Esophagus muscularis mucosa (tissue), 4 donors: Measurements from ENCODE around the gene SNX15. TPM values are rescaled to one million over a fixed set of nuclear protein-coding genes. Genes with fewer than 3 reads are reported as not detected.
"Not testable (repeated sequence)": the region's sequence is repeated elsewhere in the genome, so short reads cannot be mapped to it uniquely, and the experiment has no call there.

Experiments
- DNase-seq: peaks from one replicate; pipeline ENCODE4 v3.0.0-alpha.2; 2017; ENCODE audit errors: extremely low spot score
- H3K27ac ChIP-seq, 4 donors: fragments of 200-600 bp; sonication (generic); replicated peaks in 1 of 4; 1 replicate in 3 of 4; 2 replicates in 1 of 4; pipeline ENCODE4 v1.5.1; 2016 to 2019; ENCODE audit warnings: mild to moderate bottlenecking in 1 of 4
- H3K27me3 ChIP-seq, 4 donors: fragments of 200-600 bp; sonication (generic); one replicate each; pipeline versions ENCODE4 v1.5.1 to v1.6.0; 2016 to 2019
- H3K36me3 ChIP-seq, 4 donors: fragments of 200-600 bp; sonication (generic); one replicate each; pipeline ENCODE4 v1.5.1; 2016 to 2019
- H3K4me1 ChIP-seq, 4 donors: fragments of 200-600 bp; sonication (generic); one replicate each; pipeline ENCODE4 v1.5.1; 2016 to 2019
- H3K4me3 ChIP-seq, 4 donors: fragments of 200-600 bp; sonication (generic); 1 replicate in 2 of 4; 2 replicates in 2 of 4; pipeline ENCODE4 v1.5.1; 2016 to 2019; ENCODE audit warnings: mild to moderate bottlenecking in 4 of 4, moderate library complexity in 1 of 4
- H3K9me3 ChIP-seq, 4 donors: fragments of 200-600 bp; sonication (generic); 1 replicate in 3 of 4; 2 replicates in 1 of 4; pipeline ENCODE4 v1.5.1; 2016 to 2019
- EP300 ChIP-seq: sonication (generic); formaldehyde crosslinking; IDR thresholded peaks from one replicate; pipeline ENCODE4 v1.6.1; 2017; ENCODE audit warnings: antibody characterized with exemption
- POLR2A ChIP-seq: fragments of 450-650 bp; IDR thresholded peaks from one replicate; pipeline ENCODE4 v1.6.1; 2017; ENCODE audit warnings: antibody characterized with exemption, moderate library complexity, mild to moderate bottlenecking, low read depth
- POLR2AphosphoS5 ChIP-seq, 2 donors: sonication (generic); formaldehyde crosslinking; IDR thresholded peaks; one replicate each; pipeline ENCODE4 v1.6.1; 2017; ENCODE audit warnings: antibody characterized with exemption in 2 of 2
- WGBS: methylation state at CpG from one replicate; pipeline ENCODE4 v1.1.5; 2018; 5-methylcytosine and 5-hydroxymethylcytosine counted together
- intact Hi-C: fragments of 100-400 bp; cut with DNase I; formaldehyde crosslinking; loops from one replicate; pipeline ENCODE4 v1.15.1; 2023
- total RNA-seq, 4 donors: library from RNA; depleted of rRNA; stranded (reverse); fragments of >200 nt; gene quantifications; one replicate each; pipeline versions ENCODE4 v1.1.0 to v1.2.1, GENCODE V29; 2016
- TF ChIP-seq, protein P1 (sequence below), 3 experiments: fragments of 200-600 bp in 2 of 3; fragments of 450-650 bp in 1 of 3; sonication (generic) in 2 of 3; IDR thresholded peaks; one replicate each; pipeline ENCODE4 v1.5.1; 2017 to 2019; ENCODE audit warnings: antibody characterized with exemption in 3 of 3, mild to moderate bottlenecking in 2 of 3, moderate library complexity in 1 of 3

SNX15 gene, protein sequence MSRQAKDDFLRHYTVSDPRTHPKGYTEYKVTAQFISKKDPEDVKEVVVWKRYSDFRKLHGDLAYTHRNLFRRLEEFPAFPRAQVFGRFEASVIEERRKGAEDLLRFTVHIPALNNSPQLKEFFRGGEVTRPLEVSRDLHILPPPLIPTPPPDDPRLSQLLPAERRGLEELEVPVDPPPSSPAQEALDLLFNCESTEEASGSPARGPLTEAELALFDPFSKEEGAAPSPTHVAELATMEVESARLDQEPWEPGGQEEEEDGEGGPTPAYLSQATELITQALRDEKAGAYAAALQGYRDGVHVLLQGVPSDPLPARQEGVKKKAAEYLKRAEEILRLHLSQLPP
- 10 to 100 TPM; 21.2 to 57.1 (median 33.1) TPM for total RNA-seq

DNA sequence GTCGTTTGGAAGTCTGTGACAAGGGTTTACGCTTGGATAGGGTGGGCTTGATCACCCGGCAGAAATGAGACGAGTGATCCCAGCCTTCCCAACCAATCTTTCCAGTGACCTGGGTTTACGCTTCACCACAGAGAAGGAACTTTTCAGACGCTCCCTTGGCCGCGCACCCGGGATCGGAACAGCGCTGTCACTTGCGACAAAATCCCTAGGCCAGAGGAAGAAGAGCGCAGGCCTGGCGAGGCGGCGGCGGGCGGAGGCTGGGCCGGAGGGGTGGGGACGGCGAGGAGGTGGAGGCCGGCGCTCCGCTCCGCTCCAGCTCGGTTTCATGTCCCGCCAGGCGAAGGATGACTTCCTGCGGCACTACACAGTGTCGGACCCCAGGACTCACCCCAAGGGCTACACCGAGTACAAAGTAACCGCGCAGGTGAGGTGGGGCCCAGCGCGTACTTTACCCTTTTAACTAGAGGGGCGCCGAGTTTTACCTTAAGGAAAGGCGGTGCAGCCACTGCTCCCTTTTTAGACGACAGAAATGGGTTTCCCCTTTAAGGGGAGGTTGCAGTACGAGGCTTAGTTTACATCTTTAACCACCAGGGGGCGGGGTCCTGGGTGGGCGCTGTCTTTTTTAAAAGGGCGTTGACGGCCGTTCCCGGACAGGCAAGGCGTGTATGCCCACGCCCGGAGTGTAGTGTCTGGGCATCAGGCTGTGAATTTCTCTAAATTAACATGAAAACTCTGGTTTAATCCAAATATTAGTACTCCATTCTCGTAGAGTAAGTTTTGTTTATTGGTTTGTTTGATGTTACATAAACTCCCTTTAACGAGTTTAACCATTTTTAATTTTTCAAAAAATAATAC lies at the start of gene SNX15:
SNX15 (plus strand) TSS at position 227 of the 855 bp plus-strand sequence; CDS start at position 326, 99 bp downstream.
- DNase-seq = peak; percentile 98
- Histone ChIP-seq H3K36me3 (peaks cover 10 to 29% (median 15%) of the 10 kb centered on the region in 4 donors), H3K9me3 (no peaks in the 10 kb centered on the region), H3K4me3 (peak within 1 kb of the TSS; percentile 65 to 74 (median 70)), H3K27ac (peak within 1 kb of the TSS; percentile 84 to 92 (median 89)), H3K27me3 (no peaks in the 10 kb centered on the region), H3K4me1 (peaks cover 11 to 40% (median 27%) of the 10 kb centered on the region in 4 donors)
- intact Hi-C loops = loop anchor here (5.0 kb wide), 1 partner anchor 110 kb away; the partner anchor contains the start of gene ATG2A
- 1% methylated on average over 30 of the region's 51 CpGs for WGBS
- TF ChIP-seq EP300 (no peak), POLR2AphosphoS5 (IDR thresholded peaks at IDR 0.05) (peak; percentile 81 to 92), POLR2A (no peak)
- TF ChIP-seq, protein P1, sequence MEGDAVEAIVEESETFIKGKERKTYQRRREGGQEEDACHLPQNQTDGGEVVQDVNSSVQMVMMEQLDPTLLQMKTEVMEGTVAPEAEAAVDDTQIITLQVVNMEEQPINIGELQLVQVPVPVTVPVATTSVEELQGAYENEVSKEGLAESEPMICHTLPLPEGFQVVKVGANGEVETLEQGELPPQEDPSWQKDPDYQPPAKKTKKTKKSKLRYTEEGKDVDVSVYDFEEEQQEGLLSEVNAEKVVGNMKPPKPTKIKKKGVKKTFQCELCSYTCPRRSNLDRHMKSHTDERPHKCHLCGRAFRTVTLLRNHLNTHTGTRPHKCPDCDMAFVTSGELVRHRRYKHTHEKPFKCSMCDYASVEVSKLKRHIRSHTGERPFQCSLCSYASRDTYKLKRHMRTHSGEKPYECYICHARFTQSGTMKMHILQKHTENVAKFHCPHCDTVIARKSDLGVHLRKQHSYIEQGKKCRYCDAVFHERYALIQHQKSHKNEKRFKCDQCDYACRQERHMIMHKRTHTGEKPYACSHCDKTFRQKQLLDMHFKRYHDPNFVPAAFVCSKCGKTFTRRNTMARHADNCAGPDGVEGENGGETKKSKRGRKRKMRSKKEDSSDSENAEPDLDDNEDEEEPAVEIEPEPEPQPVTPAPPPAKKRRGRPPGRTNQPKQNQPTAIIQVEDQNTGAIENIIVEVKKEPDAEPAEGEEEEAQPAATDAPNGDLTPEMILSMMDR (IDR thresholded peaks at IDR 0.05) = peak; percentile 57 to 79 (median 70)

DNA sequence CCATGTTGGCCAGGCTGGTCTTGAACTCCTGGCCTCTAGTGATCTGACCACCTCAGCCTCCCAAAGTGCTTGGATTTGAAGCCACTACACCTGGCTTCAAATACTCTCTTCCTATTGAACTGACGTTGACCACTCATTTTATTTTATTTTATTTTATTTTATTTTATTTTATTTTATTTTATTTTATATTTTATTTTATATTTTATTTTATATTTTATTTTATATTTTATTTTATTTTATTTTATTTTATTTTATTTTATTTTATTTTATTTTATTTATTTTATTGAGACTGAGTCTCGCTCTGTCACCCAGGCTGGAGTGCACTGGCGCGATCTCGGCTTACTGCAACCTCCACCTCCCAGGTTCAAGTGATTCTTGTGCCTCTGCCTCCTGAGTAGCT lies 43.9 kb upstream of the SNX15 start:
- H3K9me3 ChIP-seq, DNase-seq, H3K4me3 ChIP-seq, H3K27ac ChIP-seq, H3K27me3 ChIP-seq, H3K4me1 ChIP-seq, H3K36me3 ChIP-seq, intact Hi-C loops: not testable (repeated sequence)
- WGBS = 78% methylated on average over 5 of the region's 5 CpGs

DNA sequence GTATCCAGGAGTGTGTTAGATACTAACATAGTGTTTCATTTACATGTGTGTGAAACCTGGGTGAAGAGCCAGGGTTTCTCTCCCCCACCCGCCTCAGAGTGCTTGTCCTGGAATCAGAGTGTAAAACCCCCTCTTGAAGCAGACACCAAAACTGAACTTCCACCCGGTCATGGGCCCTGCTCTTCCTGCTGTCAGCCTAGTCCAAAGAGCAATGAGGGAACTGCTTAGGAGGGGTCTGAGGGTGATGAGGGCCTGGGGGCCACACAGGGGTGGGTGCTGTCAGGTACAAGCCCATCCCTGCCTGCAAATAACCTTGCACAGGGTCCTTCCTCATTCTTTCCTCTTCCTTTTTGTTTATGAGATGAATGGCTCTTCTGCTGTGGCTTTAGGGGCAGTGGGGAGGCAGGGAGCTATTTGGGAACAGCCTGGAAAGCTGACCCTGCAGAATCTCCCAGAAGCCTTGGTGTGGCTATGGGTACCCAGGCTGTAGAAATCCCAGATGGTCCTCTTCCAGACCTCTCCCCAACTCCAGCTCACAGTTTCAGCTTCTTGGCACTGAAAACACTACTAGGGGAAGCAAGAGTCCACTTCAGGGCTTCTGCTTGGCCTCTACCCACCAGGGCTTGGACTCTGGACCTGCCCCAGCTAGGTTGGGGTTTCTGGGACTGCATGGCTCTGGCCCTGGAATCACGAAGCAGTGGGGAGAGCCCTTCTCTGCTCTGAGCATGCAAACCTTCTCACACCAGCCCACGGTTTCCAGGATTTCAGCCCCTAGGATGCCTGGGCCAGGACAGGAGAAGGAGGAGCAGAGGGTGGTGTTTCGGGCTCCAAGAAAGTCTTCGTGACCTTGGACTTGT lies 39.0 kb upstream of the SNX15 start:
- H3K4me3 ChIP-seq = no peak overlapping the region
- intact Hi-C loops = no loop called here
- H3K9me3 ChIP-seq = no peaks in the 10 kb centered on the region
- no peak for DNase-seq
- H3K4me1 ChIP-seq = peaks cover 20 to 23% (median 20%) of the 10 kb centered on the region in 4 donors
- no peak overlapping the region for H3K27ac ChIP-seq
- TF ChIP-seq, protein P1 (IDR thresholded peaks at IDR 0.05) = no peak
- TF ChIP-seq POLR2A (no peak), POLR2AphosphoS5 (IDR thresholded peaks at IDR 0.05) (no peak), EP300 (no peak)
- no peaks in the 10 kb centered on the region for H3K36me3 ChIP-seq
- H3K27me3 ChIP-seq = peaks cover 0 to under 1% (median 0%) of the 10 kb centered on the region in 4 donors
- WGBS = 73% methylated on average over 6 of the region's 6 CpGs

DNA sequence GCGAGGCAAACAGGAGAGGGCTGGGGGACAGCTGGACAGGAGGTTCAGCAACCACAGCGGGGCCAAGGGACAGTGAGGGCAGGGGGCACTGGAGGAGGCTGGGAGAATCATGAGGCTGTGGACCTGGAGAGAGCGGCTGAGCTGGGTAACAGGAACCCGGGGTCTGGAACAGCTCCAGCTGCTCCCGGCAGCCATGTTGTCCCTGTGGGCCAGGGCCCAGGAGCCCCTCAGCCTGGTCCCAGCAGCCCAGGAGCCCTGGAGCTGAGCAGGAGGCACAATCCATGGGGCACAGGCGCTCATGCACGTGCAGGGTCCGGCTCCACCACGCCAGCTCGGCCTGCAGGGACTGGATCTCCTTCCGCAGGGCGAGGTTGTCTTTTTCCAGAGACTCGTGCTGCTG lies 37.8 kb upstream of the SNX15 start:
- no peak for DNase-seq
- 65% methylated on average over 4 of the region's 13 CpGs for WGBS
- intact Hi-C loops = no loop called here
- peaks cover 20 to 23% (median 22%) of the 10 kb centered on the region in 4 donors for H3K4me1 ChIP-seq
- TF ChIP-seq, protein P1 (IDR thresholded peaks at IDR 0.05) = no peak
- TF ChIP-seq POLR2A = no peak
- no peak for TF ChIP-seq EP300
- no peak for TF ChIP-seq POLR2AphosphoS5 (IDR thresholded peaks at IDR 0.05)
- no peaks in the 10 kb centered on the region for H3K9me3 ChIP-seq
- peaks cover 0 to 6% (median 0%) of the 10 kb centered on the region in 4 donors for H3K36me3 ChIP-seq
- peak overlapping the region; percentile 24 to 46 (median 30) for H3K4me3 ChIP-seq
- peak overlapping the region in 3 of 4 donors; percentile 27 to 57 (median 47) for H3K27ac ChIP-seq
- H3K27me3 ChIP-seq = no peaks in the 10 kb centered on the region
